Activated CD8-positive, alpha-beta T cell treated with anti-CD3 and anti-CD28 coated beads for 36 hours (primary cell): ENCODE results near the gene DLG2. TPM values are rescaled to one million over a fixed set of nuclear protein-coding genes. Genes with fewer than 3 reads are reported as not detected.

ENCODE experiments used
- ATAC-seq: fragments of 200-7000 bp; cut with Tn5 transposase; one replicate; pipeline ENCODE4 v1.10.0; 2021; ENCODE audit warnings: mild to moderate bottlenecking, moderate library complexity
- CTCF ChIA-PET: fragments of 350-600 bp; sonication (Branson Sonifier 250); formaldehyde crosslinking; loops from one replicate; lab custom pipeline; 2021; ENCODE audit warnings: antibody characterized with exemption; lab: Charles Lee
- POLR2A ChIA-PET: fragments of 350-600 bp; sonication (Branson Sonifier 250); formaldehyde crosslinking; loops from one replicate; lab custom pipeline; 2021; ENCODE audit warnings: antibody characterized with exemption; lab: Charles Lee
- DNase-seq: peaks from one replicate; pipeline ENCODE4 v3.0.0-alpha.2; 2020
- H3K27ac Mint-ChIP-seq: one replicate; pipeline ENCODE4 v1.8.0; 2021; ENCODE audit warnings: mild to moderate bottlenecking, mixed read lengths
- H3K27me3 Mint-ChIP-seq: one replicate; pipeline ENCODE4 v1.8.0; 2021; ENCODE audit warnings: mixed read lengths
- H3K36me3 Mint-ChIP-seq: one replicate; pipeline ENCODE4 v1.8.0; 2021; ENCODE audit warnings: low read depth, mixed read lengths
- H3K4me1 Mint-ChIP-seq: one replicate; pipeline ENCODE4 v1.8.0; 2021; ENCODE audit warnings: low read depth, mixed read lengths
- H3K4me3 Mint-ChIP-seq: one replicate; pipeline ENCODE4 v1.8.0; 2021; ENCODE audit warnings: mild to moderate bottlenecking, moderate library complexity, mixed read lengths
- H3K9me3 Mint-ChIP-seq: one replicate; pipeline ENCODE4 v1.8.0; 2021; ENCODE audit warnings: mixed read lengths
- CTCF ChIP-seq: fragments of 200-600 bp; IDR thresholded peaks from one replicate; pipeline ENCODE4 v1.8.0; 2022; ENCODE audit warnings: antibody characterized with exemption, mild to moderate bottlenecking
- intact Hi-C: fragments of 100-400 bp; cut with micrococcal nuclease; formaldehyde crosslinking; loops from one replicate; pipeline ENCODE4 v1.10.0; 2022
- total RNA-seq, 2 experiments: library from RNA; stranded (reverse); gene quantifications; one replicate each; pipeline ENCODE4 v1.2.3, GENCODE V29; 2021

The DLG2 gene
- total RNA-seq, 2 experiments from 2014 or later, result 2.2 to 2.6 TPM

- POLR2A ChIA-PET, result no interaction called here
- H3K4me1 Mint-ChIP-seq, result no peaks in the 10 kb centered on the region
These were observed 1218.2 kb downstream of the DLG2 start for GRCh38 chr11:84408946-84409411.

GRCh38 chr11:84407091-84407490 is 1220.1 kb downstream of the DLG2 start:
- no peaks in the 10 kb centered on the region for H3K27me3 Mint-ChIP-seq
- H3K4me3 Mint-ChIP-seq, result no peak overlapping the region
- no peak for TF ChIP-seq CTCF
- H3K36me3 Mint-ChIP-seq, result no peaks in the 10 kb centered on the region
- CTCF ChIA-PET, result no interaction called here
- peaks cover 8% of the 10 kb centered on the region for H3K9me3 Mint-ChIP-seq
- DNase-seq (no peak), ATAC-seq (no peak)
- intact Hi-C loops, result no loop called here
- H3K27ac Mint-ChIP-seq, result no peak overlapping the region
- POLR2A ChIA-PET, result no interaction called here
- H3K4me1 Mint-ChIP-seq, result no peaks in the 10 kb centered on the region

More at GRCh38 chr11:84408946-84409411, 1218.2 kb downstream of the DLG2 start:
- DNase-seq (no peak), ATAC-seq (no peak)
- CTCF ChIA-PET, result no interaction called here
- intact Hi-C loops, result no loop called here
- H3K36me3 Mint-ChIP-seq, result no peaks in the 10 kb centered on the region
- H3K4me3 Mint-ChIP-seq, result no peak overlapping the region
- no peaks in the 10 kb centered on the region for H3K27me3 Mint-ChIP-seq
- peaks cover 7% of the 10 kb centered on the region for H3K9me3 Mint-ChIP-seq
- no peak overlapping the region for H3K27ac Mint-ChIP-seq
- no peak for TF ChIP-seq CTCF

- DNase-seq, result no peak
- Mint-ChIP-seq H3K36me3 (no peaks in the 10 kb centered on the region), H3K4me3 (no peak overlapping the region), H3K27me3 (no peaks in the 10 kb centered on the region), H3K4me1 (no peaks in the 10 kb centered on the region), H3K27ac (no peak overlapping the region), H3K9me3 (peaks cover 5% of the 10 kb centered on the region)
- ATAC-seq, result no peak
- ChIA-PET POLR2A (no interaction called here), CTCF (no interaction called here)
- TF ChIP-seq CTCF, result no peak
- intact Hi-C loops, result no loop called here
These were observed 1229.0 kb downstream of the DLG2 start for GRCh38 chr11:84398017-84398626.

GRCh38 chr11:84396521-84396920 is 1230.6 kb downstream of the DLG2 start:
- POLR2A ChIA-PET, result no interaction called here
- peaks cover 4% of the 10 kb centered on the region for H3K9me3 Mint-ChIP-seq

More at GRCh38 chr11:84396521-84396920, 1230.6 kb downstream of the DLG2 start:
- H3K27ac Mint-ChIP-seq, result no peak overlapping the region
- no peaks in the 10 kb centered on the region for H3K4me1 Mint-ChIP-seq
- DNase-seq (no peak), ATAC-seq (no peak)
- no peaks in the 10 kb centered on the region for H3K27me3 Mint-ChIP-seq
- CTCF ChIA-PET, result interaction anchor here (1.2 kb wide), 1 partner anchor 11 kb away, joined by 3 read pairs; no protein-coding TSS in a partner anchor
- TF ChIP-seq CTCF, result no peak
- no peaks in the 10 kb centered on the region for H3K36me3 Mint-ChIP-seq
- intact Hi-C loops, result no loop called here
- no peak overlapping the region for H3K4me3 Mint-ChIP-seq
